A549 treated with Hydrocortisone at 1 μM for 4 hours (cell line): ENCODE data around the gene RNLS. TPM values are rescaled to one million over a fixed set of nuclear protein-coding genes. Genes with fewer than 3 reads are reported as not detected.

Experiments
- total RNA-seq: library from RNA; stranded (reverse); fragments of 200-300 nt; extraction: Qiagen RNA extraction; gene quantifications from 5 replicates; pipeline ENCODE4 v1.2.3, GENCODE V29; 2022

RNLS gene
- total RNA-seq: 7.7 to 9.8 TPM (median 9.1 TPM) in 5 replicates

GRCh38 chr10:88582806-88583583 lies at the start of gene RNLS:
Gene RNLS (minus strand): TSS chr10:88583318.

DNA sequence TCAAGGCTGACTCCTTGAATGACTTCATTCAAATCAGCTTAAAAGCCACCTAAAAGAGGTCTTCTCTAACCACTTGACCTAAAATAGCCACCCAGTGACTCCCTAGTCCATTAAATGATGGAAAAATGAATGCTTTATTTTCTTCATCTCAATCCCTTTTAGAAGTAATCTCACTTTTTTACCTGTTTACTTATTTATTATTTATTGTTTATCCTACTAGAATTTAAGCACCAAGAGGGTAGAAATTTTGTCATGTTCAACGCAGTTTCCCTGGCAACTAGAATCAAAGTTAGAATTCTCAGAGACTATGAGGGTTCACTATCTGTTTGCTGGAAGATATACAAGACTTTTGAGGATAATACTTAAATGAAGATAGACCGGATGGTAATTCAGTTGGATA lies 3.3 kb upstream of the RNLS start, which contains the start of gene LIPJ:
Gene LIPJ, plus strand, starts transcription at position 301 of the 400 bp plus-strand sequence. CDS start 3,926 bp downstream, outside the sequence.

Other genes starting within 250 kb of the RNLS start
- not detected in 5 replicates for gene LIPJ, start 3.4 kb upstream of the RNLS start, total RNA-seq
- gene LIPF, start 81.1 kb upstream of the RNLS start, total RNA-seq: 0.06 TPM in 1 of 5 replicates, not detected in the others
- gene LIPK, start 122.9 kb upstream of the RNLS start, total RNA-seq: not detected in 5 replicates
- not detected in 5 replicates for gene LIPN, start 176.7 kb upstream of the RNLS start, total RNA-seq
- gene LIPM, start 219.4 kb upstream of the RNLS start, total RNA-seq: not detected in 5 replicates